ENCODE results near the gene ARPC5. TPM values are rescaled to one million over a fixed set of nuclear protein-coding genes. Genes with fewer than 3 reads are reported as not detected.

The ARPC5 gene
- total and polyA plus RNA-seq, 2 of the 8 experiments (the other 6 are each of a cell fraction or from before 2014, with no cell fraction given): 24.0 to 60.8 TPM

DNA sequence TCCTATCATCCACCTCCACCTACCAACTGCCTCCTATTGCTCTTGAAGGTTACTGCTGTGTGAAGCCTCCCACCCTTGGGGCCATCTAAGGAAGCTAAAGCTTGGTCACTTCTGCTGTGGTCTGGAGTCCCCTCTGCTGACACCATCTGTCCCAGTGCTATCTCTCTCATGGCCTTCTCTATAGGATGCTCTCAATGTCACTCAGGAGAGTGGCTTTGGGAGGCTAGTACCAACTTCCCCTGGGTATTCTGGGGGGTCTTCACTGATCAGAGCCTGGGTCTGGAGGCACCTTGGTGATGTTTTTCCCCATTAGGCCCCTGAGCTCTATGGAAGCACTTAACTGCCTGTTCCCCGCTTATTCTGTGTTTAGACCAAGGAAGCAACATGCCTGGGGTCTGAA is 33.1 kb downstream of the ARPC5 start:
- no peaks in the 10 kb centered on the region for H4K20me1 ChIP-seq (replicated peaks in 1 of 2; ENCODE audit: control insufficient read depth in 1 of 2, insufficient read depth in 2 of 2, low read length in 2 of 2)
- H3K79me1 ChIP-seq (ENCODE audit: low read depth, low read length): no peaks in the 10 kb centered on the region
- no peak overlapping the region for H2AFZ ChIP-seq (ENCODE audit: low read length)
- H2BK20ac ChIP-seq (ENCODE audit: low read length): no peak overlapping the region
- H3K18ac ChIP-seq (ENCODE audit: extremely low read depth, low read length): no peak overlapping the region
- H3K27ac ChIP-seq (ENCODE audit: low read depth, low read length): no peak overlapping the region
- H3K4me1 ChIP-seq (replicated peaks in 1 of 4; ENCODE audit: control insufficient read depth in 3 of 4, insufficient read depth in 4 of 4, low read length in 3 of 4): no peaks in the 10 kb centered on the region
- no peak overlapping the region for H2BK12ac ChIP-seq (ENCODE audit: low read depth, low read length)
- H2BK120ac ChIP-seq (replicated peaks; ENCODE audit: low read depth, low read length): no peak overlapping the region
- H3K36me3 ChIP-seq (ENCODE audit: control insufficient read depth in 2 of 4, insufficient read depth in 4 of 4, low read length in 3 of 4): no peaks in the 10 kb centered on the region
- H3K9me3 ChIP-seq (ENCODE audit: insufficient read depth in 2 of 2, low read depth in 1 of 2, low read length in 1 of 2): no peaks in the 10 kb centered on the region
- ChIA-PET CTCF (ENCODE audit: partially characterized antibody) (interaction anchor here (0.8 to 1.0 kb wide), 2 partner anchors 10 to 51 kb away, joined by 3 to 5 read pairs; no protein-coding TSS in a partner anchor), POLR2A (ENCODE audit: partially characterized antibody) (no interaction called here)
- no peak overlapping the region for H3K4me2 ChIP-seq (ENCODE audit: insufficient read depth in 1 of 2, low read depth in 2 of 2, low read length in 2 of 2)
- no peak overlapping the region for H3K4ac ChIP-seq (replicated peaks; ENCODE audit: insufficient read length, low read depth, low read length)
- 100% methylated on average over 1 of the region's 1 CpG; no CpG with 5 or more reads in 1 of the 2 experiments for WGBS, 2 experiments (ENCODE audit: extremely low coverage in 1 of 2, insufficient coverage in 1 of 2, insufficient read length in 1 of 2, insufficient replicate concordance in 2 of 2, low coverage in 1 of 2, low lambda C conversion rate in 2 of 2, missing lambda C conversion rate in 1 of 2)
- no peak overlapping the region for H3K4me3 ChIP-seq (ENCODE audit: extremely low read depth in 1 of 4, insufficient read depth in 2 of 4, low read depth in 3 of 4, low read length in 4 of 4)
- no peaks in the 10 kb centered on the region for H3K23me2 ChIP-seq (ENCODE audit: low read depth, low read length)
- H2AK5ac ChIP-seq (ENCODE audit: low read depth, low read length): no peak overlapping the region
- H3K79me2 ChIP-seq (ENCODE audit: control insufficient read depth in 1 of 2, insufficient read depth in 2 of 2, low read length in 2 of 2): no peaks in the 10 kb centered on the region
- no peak overlapping the region for H3K56ac ChIP-seq (replicated peaks; ENCODE audit: insufficient read length, low read depth, low read length)
- no peak overlapping the region for H3K14ac ChIP-seq (ENCODE audit: insufficient read length)
- H2BK15ac ChIP-seq (ENCODE audit: low read length): no peak overlapping the region
- no peak for FAIRE-seq
- H3K9ac ChIP-seq (replicated peaks in 1 of 4; ENCODE audit: extremely low read depth in 1 of 4, low read depth in 3 of 4, low read length in 3 of 4): no peak overlapping the region
- no peak overlapping the region for H3K23ac ChIP-seq (ENCODE audit: insufficient read length)
- H4K5ac ChIP-seq (ENCODE audit: insufficient read length, low read depth, low read length): no peak overlapping the region
- H2BK5ac ChIP-seq (ENCODE audit: low read depth, low read length): no peak overlapping the region
- TF ChIP-seq ASH2L (IDR thresholded peaks at IDR 0.05; ENCODE audit: low read length) (no peak), HDAC6 (IDR thresholded peaks at IDR 0.05; ENCODE audit: low read depth, low read length) (no peak), CBX5 (IDR thresholded peaks at IDR 0.05; ENCODE audit: low read depth, low read length) (no peak), POLR2AphosphoS5 (IDR thresholded peaks at IDR 0.05; ENCODE audit: low read depth, low read length) (no peak), YY1 (IDR thresholded peaks at IDR 0.05; ENCODE audit: low read depth, low read length) (no peak)
- H3K27me3 ChIP-seq (replicated peaks in 1 of 4; ENCODE audit: control insufficient read depth in 3 of 4, extremely low read depth in 1 of 4, insufficient read depth in 3 of 4, low read length in 3 of 4): no peaks in the 10 kb centered on the region; a peak in 1 of 7 replicates
- no peak overlapping the region for H4K8ac ChIP-seq (ENCODE audit: extremely low read depth, insufficient read depth, low read length)
- H4K91ac ChIP-seq (replicated peaks; ENCODE audit: insufficient read length, low read length): no peak overlapping the region
- peak in 1 of 2 experiments; percentile 24 for DNase-seq (ENCODE audit: low read depth in 1 of 2, low spot score in 2 of 2)
